Neural cell (in vitro differentiated cells): ENCODE measurements around the gene KLF13. TPM values are rescaled to one million over a fixed set of nuclear protein-coding genes. Genes with fewer than 3 reads are reported as not detected.

ENCODE experiments used
- H2AFZ ChIP-seq: fragments of 200-600, 300-800 bp; sonication (generic), shearing (Covaris generic); 2 replicates; pipeline ENCODE4 v1.6.0; 2014; ENCODE audit warnings: low read depth, mild to moderate bottlenecking, antibody characterized with exemption, low read length, moderate library complexity
- H3F3A ChIP-seq: fragments of 200-600 bp; shearing (Covaris generic); 2 replicates; pipeline ENCODE4 v1.6.1; 2016; ENCODE audit warnings: mild to moderate bottlenecking, moderate library complexity, mixed read lengths, antibody characterized with exemption, low read length; ENCODE audit not compliant: insufficient read depth, poor library complexity, severe bottlenecking
- H3K27ac ChIP-seq: fragments of 200-600, 300-800 bp; sonication (generic), shearing (Covaris generic); 2 replicates; pipeline ENCODE4 v1.5.1; 2014; ENCODE audit warnings: mild to moderate bottlenecking, low read length, moderate library complexity
- H3K27me3 ChIP-seq: fragments of 300-800, 200-600 bp; sonication (generic), shearing (Covaris generic); 2 replicates; pipeline ENCODE4 v1.6.0; 2014; ENCODE audit warnings: mild to moderate bottlenecking, low read depth, low read length, moderate library complexity; ENCODE audit not compliant: insufficient read depth
- H3K36me3 ChIP-seq: fragments of 300-800, 200-600 bp; sonication (generic), shearing (Covaris generic); 2 replicates; pipeline ENCODE4 v1.5.1; 2014; ENCODE audit warnings: mild to moderate bottlenecking, antibody characterized with exemption, low read length, moderate library complexity; ENCODE audit not compliant: insufficient read depth
- H3K4me2 ChIP-seq: fragments of 300-800, 200-600 bp; sonication (generic), shearing (Covaris generic); 2 replicates; pipeline ENCODE4 v1.6.0; 2014; ENCODE audit warnings: mild to moderate bottlenecking, low read length
- H3K4me3 ChIP-seq: fragments of 300-800, 200-600 bp; sonication (generic), shearing (Covaris generic); 2 replicates; pipeline ENCODE4 v1.5.1; 2014; ENCODE audit warnings: mild to moderate bottlenecking, low read length, moderate library complexity
- H3K79me2 ChIP-seq: fragments of 200-600 bp; shearing (Covaris generic); replicated peaks from 2 replicates; pipeline ENCODE4 v1.6.0; 2014; ENCODE audit warnings: mild to moderate bottlenecking, low read length, moderate library complexity; ENCODE audit not compliant: insufficient read depth
- H3K9ac ChIP-seq: fragments of 300-800, 200-600 bp; sonication (generic), shearing (Covaris generic); 2 replicates; pipeline ENCODE4 v1.6.1; 2016; ENCODE audit warnings: mild to moderate bottlenecking, low read length, mixed read lengths
- H3K9me2 ChIP-seq: fragments of 200-600 bp; shearing (Covaris generic); 2 replicates; pipeline ENCODE4 v1.6.1; 2016; ENCODE audit warnings: mild to moderate bottlenecking, low read length, mixed read lengths; ENCODE audit not compliant: insufficient read depth
- H3K9me3 ChIP-seq: fragments of 200-600, 300-800 bp; sonication (generic), shearing (Covaris generic); 2 replicates; pipeline ENCODE4 v1.6.1; 2016; ENCODE audit warnings: mild to moderate bottlenecking, mixed run types, low read length, moderate library complexity, mixed read lengths
- H4K20me1 ChIP-seq: fragments of 200-600 bp; shearing (Covaris generic); 2 replicates; pipeline ENCODE4 v1.6.1; 2016; ENCODE audit warnings: mild to moderate bottlenecking, mixed run types; ENCODE audit not compliant: insufficient read depth
- CTCF ChIP-seq: fragments of 450-650 bp; IDR thresholded peaks from 2 replicates; pipeline ENCODE4 v1.5.1; 2014; ENCODE audit warnings: antibody characterized with exemption, mild to moderate bottlenecking, moderate library complexity; ENCODE audit not compliant: poor library complexity, severe bottlenecking
- EP300 ChIP-seq: fragments of 450-650 bp; conservative IDR thresholded peaks from 2 replicates; pipeline ENCODE4 v1.6.1; 2014; ENCODE audit warnings: antibody characterized with exemption, mild to moderate bottlenecking, moderate library complexity; ENCODE audit not compliant: poor library complexity, severe bottlenecking
- EZH2 ChIP-seq: fragments of 200-600, 300-800 bp; shearing (Covaris generic), sonication (generic); IDR thresholded peaks from 2 replicates; pipeline ENCODE4 v1.6.1; 2014; ENCODE audit warnings: antibody characterized with exemption, low read length, borderline replicate concordance, mild to moderate bottlenecking; ENCODE audit not compliant: insufficient read depth, poor library complexity, severe bottlenecking
- MXI1 ChIP-seq: fragments of 450-650 bp; conservative IDR thresholded peaks from 2 replicates; pipeline ENCODE4 v1.6.1; 2014; ENCODE audit warnings: antibody characterized with exemption, mild to moderate bottlenecking; ENCODE audit not compliant: poor library complexity, severe bottlenecking
- POLR2AphosphoS5 ChIP-seq: IDR thresholded peaks from 2 replicates; pipeline ENCODE4 v1.6.1; 2012
- RAD21 ChIP-seq: fragments of 450-650 bp; conservative IDR thresholded peaks from 2 replicates; pipeline ENCODE4 v1.6.1; 2014; ENCODE audit warnings: antibody characterized with exemption, mild to moderate bottlenecking, moderate library complexity
- REST ChIP-seq: IDR thresholded peaks from 2 replicates; pipeline ENCODE4 v1.6.1; 2012; ENCODE audit warnings: borderline replicate concordance
- SMC3 ChIP-seq: fragments of 450-650 bp; conservative IDR thresholded peaks from 2 replicates; pipeline ENCODE4 v1.6.1; 2014; ENCODE audit warnings: antibody characterized with exemption, mild to moderate bottlenecking, moderate library complexity; ENCODE audit not compliant: poor library complexity
- TAF1 ChIP-seq: IDR thresholded peaks from 2 replicates; pipeline ENCODE4 v1.6.1; 2012; ENCODE audit warnings: low read depth
- polyA plus RNA-seq: library from polyadenylated mRNA; depleted of rRNA; stranded (reverse); fragments of >200 nt; gene quantifications from 2 replicates; pipeline ENCODE4 v1.2.3, GENCODE V29; 2014

KLF13 gene
- polyA plus RNA-seq, 1 donor from 2014 or later, result 17.0 TPM

GRCh38 chr15:31332020-31332680 is 5.5 kb downstream of the KLF13 start:
- Histone ChIP-seq H3K36me3 (no peaks in the 10 kb centered on the region), H4K20me1 (peaks cover 36% of the 10 kb centered on the region), H3K79me2 (peaks cover 85% of the 10 kb centered on the region), H3K4me2 (no peak overlapping the region), H3K9me3 (no peaks in the 10 kb centered on the region), H3K9me2 (no peaks in the 10 kb centered on the region), H3K27ac (no peak overlapping the region), H3K27me3 (no peaks in the 10 kb centered on the region), H3F3A (no peaks in the 10 kb centered on the region), H3K4me3 (no peak overlapping the region), H2AFZ (no peak overlapping the region), H3K9ac (no peak overlapping the region)
- TF ChIP-seq CTCF, result no peak
- no peak for TF ChIP-seq SMC3
- no peak for TF ChIP-seq REST
- TF ChIP-seq RAD21, result no peak
- TF ChIP-seq TAF1, result no peak
- TF ChIP-seq MXI1, result no peak
- TF ChIP-seq EP300, result no peak
- no peak for TF ChIP-seq EZH2
- no peak for TF ChIP-seq POLR2AphosphoS5

GRCh38 chr15:31332681-31333071 is 6.0 kb downstream of the KLF13 start:
- H3K27ac ChIP-seq, result no peak overlapping the region
- no peaks in the 10 kb centered on the region for H3K9me3 ChIP-seq
- no peak overlapping the region for H3K9ac ChIP-seq
- H3K79me2 ChIP-seq, result peaks cover 91% of the 10 kb centered on the region
- H3K4me3 ChIP-seq, result no peak overlapping the region
- no peak for TF ChIP-seq RAD21
- TF ChIP-seq TAF1, result no peak
- TF ChIP-seq MXI1, result no peak
- TF ChIP-seq EP300, result no peak
- TF ChIP-seq SMC3, result no peak
- no peak for TF ChIP-seq POLR2AphosphoS5
- TF ChIP-seq CTCF, result no peak
- no peak for TF ChIP-seq REST
- TF ChIP-seq EZH2, result no peak
- no peaks in the 10 kb centered on the region for H3K9me2 ChIP-seq
- H3K27me3 ChIP-seq, result no peaks in the 10 kb centered on the region
- no peaks in the 10 kb centered on the region for H3K36me3 ChIP-seq
- H3F3A ChIP-seq, result no peaks in the 10 kb centered on the region
- H2AFZ ChIP-seq, result no peak overlapping the region
- H4K20me1 ChIP-seq, result peaks cover 37% of the 10 kb centered on the region
- H3K4me2 ChIP-seq, result no peak overlapping the region
